Stomach (tissue), 4 donors: ENCODE data around the gene STRN4.

Experiments
- CTCF ChIP-seq, 7 experiments: fragments of 450-650 bp in 4 of 7; fragments of 200-600 bp in 3 of 7; sonication (generic) in 3 of 7; IDR thresholded peaks; one replicate each; pipeline ENCODE4 v1.5.1; 2016 to 2019; ENCODE audit warnings: antibody characterized with exemption in 7 of 7, control low read depth in 2 of 7, mild to moderate bottlenecking in 1 of 7
- POLR2A ChIP-seq, 4 donors: fragments of 450-650 bp; IDR thresholded peaks; one replicate each; pipeline ENCODE4 v1.6.1; 2016; ENCODE audit warnings: antibody characterized with exemption in 4 of 4, control low read depth in 2 of 4, mild to moderate bottlenecking in 1 of 4, moderate library complexity in 1 of 4
- POLR2AphosphoS5 ChIP-seq, 3 donors: sonication (generic); formaldehyde crosslinking; IDR thresholded peaks; one replicate each; pipeline ENCODE4 v1.6.1; 2016; ENCODE audit warnings: antibody characterized with exemption in 3 of 3

GRCh38 chr19:46766569-46767317, 20.5 kb upstream of the STRN4 start:
- TF ChIP-seq POLR2AphosphoS5 (IDR thresholded peaks at IDR 0.05) (no peak), POLR2A (IDR thresholded peaks at IDR 0.05) (no peak), CTCF (IDR thresholded peaks at IDR 0.05) (peak in 5 of 7 experiments; percentile 34 to 75 (median 54))
